GM20000 (cell line): ENCODE measurements around the gene SUGP2.

Experiments used
- DNase-seq: peaks from one replicate; pipeline ENCODE4 v3.0.0; 2012; ENCODE audit warnings: low spot score
- TF ChIP-seq, protein P1 (sequence below): IDR thresholded peaks from 2 replicates; pipeline ENCODE4 v1.5.1; 2012; ENCODE audit warnings: mild to moderate bottlenecking, control low read depth; ENCODE audit errors: extremely low read depth, missing control alignments

Gene SUGP2

DNA sequence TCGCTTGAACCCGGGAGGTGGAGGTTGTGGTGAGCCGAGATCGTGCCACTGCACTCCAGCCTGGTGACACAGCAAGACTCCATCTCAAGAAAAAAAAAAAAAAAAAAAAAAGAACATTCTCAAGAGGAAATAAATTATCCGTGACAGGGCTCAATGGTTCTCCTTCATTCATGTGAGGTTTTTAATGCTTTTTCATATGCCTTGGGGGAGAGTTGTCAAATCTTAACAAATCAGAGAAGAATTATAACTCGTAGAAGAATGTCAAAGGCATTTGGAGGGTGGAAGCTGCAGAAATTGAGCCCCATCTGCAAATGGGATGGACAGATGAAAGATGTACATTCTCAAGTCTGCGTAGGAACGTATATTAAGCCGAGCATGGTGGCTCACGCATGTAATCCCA, 57.4 kb downstream of the SUGP2 start:
- TF ChIP-seq, protein P1, sequence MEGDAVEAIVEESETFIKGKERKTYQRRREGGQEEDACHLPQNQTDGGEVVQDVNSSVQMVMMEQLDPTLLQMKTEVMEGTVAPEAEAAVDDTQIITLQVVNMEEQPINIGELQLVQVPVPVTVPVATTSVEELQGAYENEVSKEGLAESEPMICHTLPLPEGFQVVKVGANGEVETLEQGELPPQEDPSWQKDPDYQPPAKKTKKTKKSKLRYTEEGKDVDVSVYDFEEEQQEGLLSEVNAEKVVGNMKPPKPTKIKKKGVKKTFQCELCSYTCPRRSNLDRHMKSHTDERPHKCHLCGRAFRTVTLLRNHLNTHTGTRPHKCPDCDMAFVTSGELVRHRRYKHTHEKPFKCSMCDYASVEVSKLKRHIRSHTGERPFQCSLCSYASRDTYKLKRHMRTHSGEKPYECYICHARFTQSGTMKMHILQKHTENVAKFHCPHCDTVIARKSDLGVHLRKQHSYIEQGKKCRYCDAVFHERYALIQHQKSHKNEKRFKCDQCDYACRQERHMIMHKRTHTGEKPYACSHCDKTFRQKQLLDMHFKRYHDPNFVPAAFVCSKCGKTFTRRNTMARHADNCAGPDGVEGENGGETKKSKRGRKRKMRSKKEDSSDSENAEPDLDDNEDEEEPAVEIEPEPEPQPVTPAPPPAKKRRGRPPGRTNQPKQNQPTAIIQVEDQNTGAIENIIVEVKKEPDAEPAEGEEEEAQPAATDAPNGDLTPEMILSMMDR: no peak
- no peak for DNase-seq

DNA sequence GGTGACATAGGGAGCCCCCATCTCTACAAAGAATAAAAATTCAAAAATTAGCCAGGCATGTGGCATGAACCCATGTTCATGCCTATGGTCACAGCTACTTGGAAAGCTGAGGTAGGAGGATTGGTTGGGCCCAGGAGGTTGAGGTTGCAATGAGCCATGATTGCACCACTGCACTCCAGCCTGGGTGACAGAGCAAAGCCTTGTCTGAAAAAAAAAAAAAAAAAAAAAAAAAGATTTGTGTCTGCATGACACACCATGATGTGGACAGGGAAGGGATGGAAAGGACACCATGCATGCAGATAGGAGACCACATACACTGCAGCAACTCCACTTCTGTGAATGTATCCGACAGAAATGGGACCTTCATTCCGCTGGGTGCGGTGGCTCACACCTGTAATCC, 58.3 kb downstream of the SUGP2 start:
- TF ChIP-seq, protein P1: no peak
- no peak for DNase-seq

DNA sequence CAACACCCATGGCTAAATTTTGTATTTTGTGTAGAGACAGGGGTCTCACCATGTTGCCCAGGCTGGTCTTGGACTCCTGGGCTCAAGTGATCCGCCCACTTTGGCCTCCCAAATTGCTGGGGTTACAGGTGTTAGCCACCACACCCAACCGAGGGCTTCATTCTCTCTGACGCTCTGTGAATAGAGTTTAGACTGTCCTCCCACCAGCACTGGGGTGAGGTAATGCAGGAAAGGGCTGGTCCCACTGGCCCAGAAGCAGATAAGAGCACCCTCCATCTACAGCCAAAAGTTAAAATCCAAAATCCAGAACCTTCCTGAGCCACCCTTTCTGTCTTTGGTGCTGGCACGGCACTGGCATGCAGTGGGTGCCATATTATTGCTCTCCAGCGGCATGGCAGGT, 60.5 kb downstream of the SUGP2 start:
- TF ChIP-seq, protein P1: no peak
- no peak for DNase-seq

DNA sequence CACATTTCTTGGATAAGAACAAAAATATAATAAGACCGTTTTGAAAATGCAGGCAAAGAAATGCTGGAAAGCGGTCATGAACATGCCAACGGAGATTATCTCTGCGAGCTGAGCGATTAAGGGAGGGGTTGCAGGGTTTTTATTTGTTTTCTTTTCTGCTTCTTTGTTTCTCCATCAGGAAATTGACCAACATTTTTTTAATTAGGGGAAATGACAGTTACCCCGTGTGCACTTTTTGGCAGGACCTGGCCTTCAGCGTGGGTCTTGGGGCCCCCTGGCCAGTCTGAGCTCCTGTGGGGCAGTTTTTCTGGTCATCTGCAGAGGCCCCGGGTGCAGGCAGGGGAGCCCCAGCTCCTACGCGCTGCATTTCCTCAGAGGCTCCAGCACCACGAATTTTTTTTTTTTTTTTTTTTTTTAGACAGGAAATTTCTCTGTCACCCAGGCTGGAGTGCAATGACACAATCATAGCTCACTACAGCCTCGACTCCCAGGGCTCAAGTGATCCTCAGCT, 61.0 kb downstream of the SUGP2 start:
- DNase-seq: no peak
- TF ChIP-seq, protein P1: no peak

DNA sequence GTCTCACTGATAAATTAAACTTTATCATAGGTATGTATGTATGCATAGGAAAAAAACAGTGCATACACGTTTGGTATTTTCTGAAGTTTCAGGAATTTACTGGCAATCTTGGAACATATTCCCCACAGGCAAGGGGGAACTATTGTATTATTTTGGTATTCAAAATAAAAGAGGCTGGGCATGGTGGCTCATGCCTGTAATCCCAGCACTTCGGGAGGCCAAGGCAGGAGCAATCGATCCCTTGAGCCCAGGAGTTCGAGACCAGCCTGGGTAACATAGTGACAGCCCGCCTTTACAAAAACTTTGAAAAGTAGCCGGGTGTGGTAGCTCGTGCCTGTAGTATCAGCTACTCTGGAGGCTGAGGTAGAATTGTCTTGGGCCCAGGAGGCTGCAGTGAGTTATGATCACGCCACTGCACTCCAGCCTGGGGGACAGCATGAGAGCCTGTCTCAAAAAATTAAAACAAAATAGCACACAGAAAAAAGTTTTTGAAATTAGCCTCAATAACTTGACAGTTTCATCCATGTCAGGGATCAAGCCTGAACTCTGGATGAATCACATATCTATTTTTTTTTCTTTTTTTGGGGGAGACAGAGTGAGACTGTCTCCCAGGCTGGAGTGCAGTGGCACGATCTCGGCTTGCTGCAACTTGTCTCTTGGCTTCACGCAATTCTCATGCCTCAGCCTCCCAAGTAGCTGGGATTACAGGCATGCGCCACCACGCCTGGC, 63.2 kb downstream of the SUGP2 start:
- TF ChIP-seq, protein P1: no peak
- no peak for DNase-seq

DNA sequence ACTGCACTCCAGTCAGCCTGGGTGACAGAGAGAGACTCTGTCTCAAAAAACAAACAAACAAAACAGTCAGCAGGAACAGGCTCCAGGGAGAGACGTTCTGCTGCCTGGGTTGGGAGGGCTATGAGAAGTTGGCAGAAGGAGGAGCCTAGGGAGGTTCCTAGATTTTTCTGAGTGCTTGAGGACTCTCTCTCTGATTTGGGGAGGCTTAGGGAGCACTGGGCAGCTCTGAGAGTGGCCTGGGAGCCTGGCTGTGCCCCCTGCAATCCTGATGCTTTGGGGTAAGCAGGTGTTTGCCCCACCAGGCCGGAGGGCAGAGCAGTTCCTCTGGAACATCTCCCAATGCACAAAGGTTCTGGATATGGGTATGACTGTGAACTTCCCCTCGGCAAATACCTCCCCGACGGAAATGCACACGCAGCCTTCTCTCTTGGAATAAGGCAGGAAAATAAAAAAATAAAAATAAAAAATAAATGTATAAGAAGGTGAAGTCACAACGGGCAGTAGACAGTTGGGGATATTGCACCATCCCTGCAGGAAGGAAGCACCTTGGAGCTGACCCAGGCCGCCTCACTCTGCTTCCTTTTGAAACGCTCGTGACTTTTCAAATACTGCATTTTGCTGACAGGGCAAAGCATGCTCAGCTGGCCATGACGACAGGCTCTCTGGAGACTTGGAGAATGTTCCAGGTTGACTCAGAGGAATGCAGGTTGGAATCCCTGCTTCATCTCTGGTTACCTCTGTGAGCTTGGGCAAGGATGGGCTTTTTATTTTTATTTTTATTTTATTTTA, 65.8 kb downstream of the SUGP2 start:
- no peak for DNase-seq
- TF ChIP-seq, protein P1: no peak

DNA sequence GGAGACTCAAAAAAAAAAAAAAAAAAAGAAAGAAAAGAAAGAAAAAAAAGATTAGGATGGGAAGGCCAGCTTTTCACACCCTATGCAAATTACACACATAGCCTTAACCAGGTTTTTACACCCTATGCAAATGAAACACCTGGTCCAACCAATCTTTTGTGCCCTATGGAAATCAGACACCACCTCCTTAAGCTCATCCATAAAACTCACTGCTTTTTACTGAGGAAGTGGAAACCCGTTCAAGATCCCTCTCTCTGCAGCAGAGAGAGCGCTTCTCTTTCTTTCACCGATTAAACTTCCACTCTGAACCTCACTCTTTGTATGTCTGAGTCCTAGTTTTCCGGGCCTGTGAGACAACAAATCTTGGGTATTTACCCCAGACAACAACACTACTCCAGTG, 67.0 kb downstream of the SUGP2 start:
- DNase-seq: no peak
- TF ChIP-seq, protein P1: no peak
